Activated CD8-positive, alpha-beta memory T cell treated with anti-CD3 and anti-CD28 coated beads, Interleukin-2, amount 50 U/mL, for 24 hours (primary cell): ENCODE measurements around the gene ARHGEF2.

Experiments used
- DNase-seq: peaks from one replicate; pipeline ENCODE4 v3.0.0-alpha.2; 2020; ENCODE audit errors: extremely low read depth

The ARHGEF2 gene

GRCh38 chr1:155911156-155912055, 66.9 kb downstream of the ARHGEF2 start, which contains the start of gene RIT1:
Gene RIT1 (minus strand): TSS chr1:155911349. CDS start chr1:155910761, 588 bp downstream.
- DNase-seq = peak; percentile 57

GRCh38 chr1:155910621-155911121, 67.7 kb downstream of the ARHGEF2 start:
- no peak for DNase-seq

- DNase-seq = no peak
Measured at GRCh38 chr1:155909894-155910293, 68.5 kb downstream of the ARHGEF2 start.

- DNase-seq = no peak
Measured at GRCh38 chr1:155904261-155904660, 74.1 kb downstream of the ARHGEF2 start.

GRCh38 chr1:155900161-155900560, 78.2 kb downstream of the ARHGEF2 start:
- no peak for DNase-seq

- no peak for DNase-seq
Measured at GRCh38 chr1:155899683-155900082, 78.7 kb downstream of the ARHGEF2 start.

GRCh38 chr1:155898888-155899287, 79.5 kb downstream of the ARHGEF2 start:
- DNase-seq = no peak

- DNase-seq = no peak
Measured at GRCh38 chr1:155897746-155898145, 80.6 kb downstream of the ARHGEF2 start.
